GM12865 (cell line): ENCODE measurements around the gene CGN.

Experiments used
- DNase-seq: peaks from one replicate; pipeline ENCODE4 v3.0.0; 2010; ENCODE audit warnings: low read depth
- H3K4me3 ChIP-seq: 2 replicates; pipeline ENCODE4 v1.5.1; 2011; ENCODE audit warnings: mild to moderate bottlenecking, low read depth, low read length, control low read depth
- TF ChIP-seq, protein P1 (sequence below): IDR thresholded peaks from 2 replicates; pipeline ENCODE4 v1.5.1; 2011; ENCODE audit warnings: low read length, control low read depth, low read depth, inconsistent platforms; ENCODE audit not compliant: insufficient read depth; ENCODE audit errors: missing control alignments

Gene CGN

DNA sequence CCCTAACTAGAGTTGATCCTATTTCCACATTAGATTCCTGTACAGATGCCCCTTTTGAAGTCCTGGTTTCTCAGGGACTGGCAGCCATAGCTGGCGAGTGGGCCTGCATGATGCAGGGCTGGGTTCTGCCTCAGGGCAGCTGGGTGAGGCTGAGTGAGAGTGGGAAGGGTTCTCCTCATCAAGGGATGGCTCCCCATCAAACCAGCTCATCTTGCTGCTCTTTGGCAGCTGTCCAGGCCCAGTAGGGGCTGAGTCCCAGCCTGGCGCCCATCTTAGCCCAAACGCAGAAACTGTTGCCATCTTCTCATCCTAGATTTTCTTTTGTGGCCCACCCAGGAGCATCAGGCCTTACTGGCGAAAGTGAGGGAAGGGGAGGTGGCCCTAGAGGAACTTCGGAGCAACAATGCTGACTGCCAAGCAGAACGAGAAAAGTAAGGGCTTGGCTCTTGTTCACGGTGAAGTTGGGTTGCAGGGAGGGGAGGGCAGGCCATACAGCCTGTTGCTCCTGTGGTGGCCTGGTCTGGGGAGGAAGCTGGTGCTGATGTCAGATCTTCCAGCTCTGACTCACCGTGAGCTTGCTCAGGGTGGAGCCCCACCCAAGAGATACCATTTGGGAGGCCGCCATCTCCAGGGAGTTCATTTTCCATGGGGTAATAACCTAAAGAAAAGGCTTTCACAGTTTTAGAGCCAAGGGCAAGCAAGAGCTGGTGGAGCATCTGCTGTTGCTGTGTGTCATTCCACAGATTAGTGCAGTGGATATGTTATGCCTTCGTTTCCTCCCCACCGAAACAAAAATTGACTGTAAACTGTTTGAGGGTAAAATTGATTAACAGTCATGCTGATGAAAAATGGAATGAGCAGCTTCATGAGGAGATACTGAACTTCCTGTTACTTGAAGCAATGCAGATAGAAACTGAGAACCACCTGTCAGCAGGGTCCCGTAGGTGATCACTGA, 63.7 kb downstream of the CGN start:
- TF ChIP-seq, protein P1, sequence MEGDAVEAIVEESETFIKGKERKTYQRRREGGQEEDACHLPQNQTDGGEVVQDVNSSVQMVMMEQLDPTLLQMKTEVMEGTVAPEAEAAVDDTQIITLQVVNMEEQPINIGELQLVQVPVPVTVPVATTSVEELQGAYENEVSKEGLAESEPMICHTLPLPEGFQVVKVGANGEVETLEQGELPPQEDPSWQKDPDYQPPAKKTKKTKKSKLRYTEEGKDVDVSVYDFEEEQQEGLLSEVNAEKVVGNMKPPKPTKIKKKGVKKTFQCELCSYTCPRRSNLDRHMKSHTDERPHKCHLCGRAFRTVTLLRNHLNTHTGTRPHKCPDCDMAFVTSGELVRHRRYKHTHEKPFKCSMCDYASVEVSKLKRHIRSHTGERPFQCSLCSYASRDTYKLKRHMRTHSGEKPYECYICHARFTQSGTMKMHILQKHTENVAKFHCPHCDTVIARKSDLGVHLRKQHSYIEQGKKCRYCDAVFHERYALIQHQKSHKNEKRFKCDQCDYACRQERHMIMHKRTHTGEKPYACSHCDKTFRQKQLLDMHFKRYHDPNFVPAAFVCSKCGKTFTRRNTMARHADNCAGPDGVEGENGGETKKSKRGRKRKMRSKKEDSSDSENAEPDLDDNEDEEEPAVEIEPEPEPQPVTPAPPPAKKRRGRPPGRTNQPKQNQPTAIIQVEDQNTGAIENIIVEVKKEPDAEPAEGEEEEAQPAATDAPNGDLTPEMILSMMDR: no peak
- DNase-seq: peak; percentile 62
- H3K4me3 ChIP-seq: no peak overlapping the region

DNA sequence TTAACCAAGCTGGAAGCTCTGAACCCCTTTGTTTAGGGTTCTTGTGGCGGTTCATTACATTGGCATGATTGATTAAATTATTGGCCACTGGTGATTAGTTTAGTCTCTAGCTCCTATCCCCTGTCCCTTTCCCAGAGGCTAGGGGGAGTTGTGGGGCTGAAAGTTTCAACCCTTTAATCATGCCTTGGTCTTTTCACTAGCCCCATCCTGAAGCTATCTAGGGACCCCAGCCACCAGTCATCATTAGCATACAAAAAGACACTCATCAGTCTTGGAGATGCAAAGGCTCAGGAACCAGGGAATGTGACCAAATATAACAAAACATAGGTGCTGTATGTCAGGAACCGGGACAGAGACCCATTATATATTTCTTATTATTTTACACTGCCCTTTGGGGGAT, 66.0 kb downstream of the CGN start:
- TF ChIP-seq, protein P1: no peak
- no peak overlapping the region for H3K4me3 ChIP-seq
- DNase-seq: no peak

DNA sequence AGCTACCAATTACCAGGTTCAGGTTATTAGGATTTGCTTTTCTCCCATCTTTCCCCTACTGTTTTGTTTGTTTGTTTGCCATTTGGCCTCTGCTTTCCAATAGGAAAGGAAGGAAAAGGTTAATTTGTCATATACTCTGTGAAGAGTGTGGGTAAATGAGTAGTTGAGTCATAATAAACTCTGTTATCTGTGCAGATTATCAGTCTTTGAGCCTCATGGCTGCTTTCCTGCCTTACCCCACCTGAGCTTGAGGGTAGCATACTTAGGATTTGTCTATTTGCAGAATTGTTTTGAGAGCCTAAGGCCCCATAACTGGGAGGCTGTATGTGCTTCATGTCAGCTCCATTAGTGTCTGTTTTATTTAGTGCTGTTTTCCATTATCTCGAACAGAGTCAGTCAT, 67.8 kb downstream of the CGN start:
- DNase-seq: no peak
- no peak overlapping the region for H3K4me3 ChIP-seq
- TF ChIP-seq, protein P1: no peak

DNA sequence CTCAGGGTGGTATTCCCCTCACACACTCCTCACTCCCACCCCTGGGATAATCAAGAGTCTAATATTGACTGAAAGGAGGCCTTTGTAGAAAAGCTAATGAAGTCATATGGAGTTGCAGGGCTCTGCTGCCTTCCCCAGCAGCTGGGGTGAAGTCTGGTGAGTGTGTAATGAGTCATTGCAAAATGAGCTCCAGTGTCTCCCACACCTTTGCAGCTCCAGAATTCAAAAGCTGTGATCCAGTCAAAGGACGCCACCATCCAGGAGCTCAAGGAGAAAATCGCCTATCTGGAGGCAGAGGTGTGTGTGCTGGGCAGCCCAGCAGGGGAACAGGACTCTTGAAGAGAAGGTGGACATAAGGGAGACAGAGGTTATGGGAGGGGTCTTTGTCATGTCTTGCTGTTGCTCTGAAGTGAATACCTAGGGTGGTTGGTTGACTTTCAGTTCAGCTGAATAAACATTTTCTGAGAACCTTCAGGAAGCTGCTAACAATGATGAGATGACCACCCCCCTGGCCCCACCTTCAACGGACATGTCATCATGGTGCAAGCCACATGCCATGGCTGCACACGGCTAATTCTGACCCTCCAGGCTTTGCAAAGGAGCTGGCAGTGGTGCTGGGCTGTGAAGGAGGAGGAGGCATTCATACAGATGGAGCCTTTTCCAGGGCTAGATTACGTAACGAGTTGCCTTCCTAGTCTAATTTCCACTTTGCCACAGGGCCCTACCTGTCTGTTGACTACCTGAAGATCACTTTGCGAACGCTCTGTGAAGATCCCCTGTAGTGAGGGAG, 68.4 kb downstream of the CGN start:
- TF ChIP-seq, protein P1: no peak
- no peak for DNase-seq
- H3K4me3 ChIP-seq: no peak overlapping the region

DNA sequence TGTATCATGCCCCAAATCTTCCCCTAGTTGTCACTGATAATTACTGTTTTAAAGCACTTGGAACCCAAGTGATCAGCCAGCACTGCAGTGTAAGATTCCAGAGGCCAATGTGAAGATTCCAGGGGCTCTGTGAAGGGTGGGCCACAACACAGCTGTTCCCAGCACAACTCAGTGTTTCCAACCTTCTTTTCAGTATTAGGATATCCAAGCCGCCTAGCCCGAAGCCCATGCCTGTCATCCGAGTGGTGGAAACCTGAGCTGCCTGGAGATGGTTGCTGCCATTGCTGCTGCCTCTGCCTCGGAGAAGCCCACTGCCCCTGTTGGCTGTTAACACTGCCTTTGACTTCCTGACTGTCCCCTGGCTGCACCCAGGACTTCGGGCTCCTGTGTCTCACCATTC, 70.3 kb downstream of the CGN start:
- DNase-seq: no peak
- H3K4me3 ChIP-seq: no peak overlapping the region
- TF ChIP-seq, protein P1: no peak

DNA sequence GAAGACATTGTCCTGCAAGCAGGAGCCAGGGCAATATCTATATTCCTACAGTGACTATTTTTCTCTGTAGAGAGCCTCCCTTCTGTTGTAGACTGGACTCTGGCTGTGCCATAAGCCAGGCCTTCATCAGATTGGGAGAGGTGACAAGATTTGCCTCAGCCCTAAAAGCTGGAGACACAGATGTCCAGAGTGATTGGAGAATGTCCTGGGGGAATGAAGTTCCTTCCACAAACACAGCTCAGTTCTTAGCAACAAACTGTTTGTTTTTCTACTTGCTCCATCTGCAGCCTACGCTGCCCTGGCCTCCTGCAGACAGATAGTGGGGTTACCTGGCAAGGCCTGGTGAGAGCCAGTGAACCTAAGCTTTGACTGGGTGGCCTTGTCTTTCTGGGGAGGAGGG, 70.7 kb downstream of the CGN start:
- no peak for DNase-seq
- no peak overlapping the region for H3K4me3 ChIP-seq
- TF ChIP-seq, protein P1: no peak

DNA sequence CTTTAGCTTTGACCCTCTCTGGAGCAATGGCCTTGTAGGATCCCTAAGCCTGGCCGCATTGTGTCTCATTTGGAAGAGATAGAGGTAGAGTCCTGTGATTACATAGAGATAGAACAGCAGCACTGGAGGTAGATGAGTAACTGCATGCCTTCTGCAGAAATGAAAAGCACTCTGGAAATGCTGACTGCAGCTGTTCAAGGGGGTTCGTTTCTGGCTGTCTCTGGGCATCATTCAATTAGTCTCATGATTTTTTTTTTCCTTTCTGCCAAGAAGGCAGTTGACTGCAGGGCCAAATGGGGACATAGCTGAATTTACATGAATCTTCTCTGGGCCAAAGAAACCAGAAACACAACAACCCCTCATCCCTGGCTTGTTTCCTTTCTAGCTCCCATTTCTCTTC, 72.6 kb downstream of the CGN start:
- no peak overlapping the region for H3K4me3 ChIP-seq
- no peak for DNase-seq
- TF ChIP-seq, protein P1: no peak
